Measurements from ENCODE around the gene COLQ.
"Not testable (repeated sequence)": the region's sequence is repeated elsewhere in the genome, so short reads cannot be mapped to it uniquely, and the experiment has no call there.

The COLQ gene

DNA sequence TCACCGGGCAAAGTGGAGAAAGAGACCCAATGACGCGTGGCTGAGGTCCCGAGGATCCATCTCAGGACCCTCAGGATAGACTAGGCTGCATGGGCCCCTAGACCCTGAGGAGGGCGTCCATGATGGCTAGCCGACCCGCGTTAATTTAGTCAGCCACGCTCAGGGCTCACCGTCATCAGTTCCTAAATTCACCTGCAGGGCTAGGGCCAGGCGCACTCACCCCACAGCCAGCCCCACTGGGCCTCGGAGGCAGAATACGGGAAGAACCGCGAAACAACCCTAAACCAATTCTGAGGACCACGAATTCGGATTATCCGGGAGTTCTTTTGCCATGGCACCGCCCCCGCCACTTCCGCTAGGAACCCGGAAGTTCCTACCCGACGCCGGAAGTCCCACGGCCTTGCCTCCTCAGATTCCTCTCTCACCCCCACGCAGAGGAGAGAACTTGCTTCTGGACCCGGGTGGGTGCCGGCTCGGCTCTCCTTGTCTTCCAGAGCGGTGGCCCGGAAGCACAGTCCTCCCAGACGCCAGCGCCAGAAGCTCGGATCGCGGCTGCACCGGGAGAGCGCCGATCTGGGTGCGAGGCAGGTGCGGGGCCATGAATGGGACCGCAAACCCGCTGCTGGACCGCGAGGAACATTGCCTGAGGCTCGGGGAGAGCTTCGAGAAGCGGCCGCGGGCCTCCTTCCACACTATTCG, 94.2 kb downstream of the COLQ start, which contains the start of the genes EAF1 and METTL6:
Gene EAF1 (plus strand): TSS at position 417 of the 699 bp plus-strand sequence. CDS start 182 bp downstream, at position 599.
Gene METTL6 (minus strand): TSS at position 363 of the 699 bp plus-strand sequence. CDS start 1,033 bp downstream, outside the sequence.
- DNase-seq (ENCODE audit: low read depth in 3 of 3), result peak; percentile 79 to 88 (median 79)

DNA sequence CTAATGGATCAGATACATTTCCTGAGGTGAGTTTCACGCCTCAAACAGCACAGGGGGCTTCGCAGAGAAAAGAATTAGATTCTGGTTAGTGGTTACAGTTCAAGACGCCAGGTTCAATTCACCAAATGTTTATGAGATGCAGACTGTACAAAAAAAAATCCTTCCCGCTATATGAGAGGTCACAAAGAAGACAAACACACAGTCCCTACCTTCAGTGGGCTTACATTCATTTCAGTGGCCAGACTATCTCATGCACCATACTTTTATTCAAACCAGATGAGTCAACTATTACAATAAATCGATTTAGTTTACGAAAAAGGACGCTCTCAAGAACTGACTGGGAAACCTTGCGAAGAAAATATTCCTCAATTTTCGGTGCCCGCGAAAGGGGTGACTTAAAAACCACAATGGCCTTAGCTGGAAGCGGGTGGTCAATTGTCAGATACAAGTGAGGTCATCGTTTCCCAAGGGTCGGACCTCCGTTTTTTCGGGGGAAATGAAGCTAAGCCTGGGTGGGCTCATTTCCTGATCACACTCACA, 94.9 kb downstream of the COLQ start:
- no peak for DNase-seq (ENCODE audit: low read depth in 3 of 3)

DNA sequence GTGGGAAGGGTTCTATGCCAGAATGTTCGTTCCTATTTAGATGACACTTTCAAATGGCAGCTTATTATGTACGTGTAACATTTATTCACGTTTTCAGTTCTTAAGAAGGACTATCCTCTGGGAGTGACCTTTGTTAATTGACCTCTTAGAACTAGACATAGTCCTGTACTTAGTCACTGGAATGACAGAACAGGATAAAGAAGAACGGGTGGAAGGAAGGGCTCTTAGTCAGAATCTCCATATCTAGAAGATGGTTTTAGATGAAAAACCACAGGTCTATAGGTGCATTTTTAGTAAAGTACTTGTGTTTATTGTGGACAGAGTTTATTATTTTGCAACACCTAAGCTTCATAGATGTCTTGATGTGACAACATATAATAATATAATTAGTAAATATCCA, 100.6 kb downstream of the COLQ start:
- DNase-seq (ENCODE audit: low read depth in 3 of 3), result no peak

DNA sequence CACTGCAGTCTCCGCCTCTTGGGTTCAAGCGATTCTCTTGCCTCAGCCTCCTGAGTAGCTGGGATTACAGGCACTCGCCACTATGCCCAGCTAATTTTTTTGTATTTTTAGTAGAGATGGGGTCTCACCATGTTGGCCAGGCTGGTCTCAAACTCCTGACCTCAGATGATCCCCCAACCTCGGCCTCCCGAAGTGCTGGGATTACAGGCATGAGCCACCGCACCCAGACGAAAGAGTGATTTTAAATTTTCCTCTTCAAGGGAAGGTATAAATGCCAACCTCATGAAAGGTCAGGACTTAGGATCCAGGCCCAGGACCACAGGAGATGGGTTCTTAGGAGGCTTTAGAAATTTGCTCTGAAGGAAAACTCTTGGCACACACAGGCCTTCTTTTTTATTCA, 110.5 kb downstream of the COLQ start:
- not testable (repeated sequence) for DNase-seq (ENCODE audit: low read depth in 3 of 3)

DNA sequence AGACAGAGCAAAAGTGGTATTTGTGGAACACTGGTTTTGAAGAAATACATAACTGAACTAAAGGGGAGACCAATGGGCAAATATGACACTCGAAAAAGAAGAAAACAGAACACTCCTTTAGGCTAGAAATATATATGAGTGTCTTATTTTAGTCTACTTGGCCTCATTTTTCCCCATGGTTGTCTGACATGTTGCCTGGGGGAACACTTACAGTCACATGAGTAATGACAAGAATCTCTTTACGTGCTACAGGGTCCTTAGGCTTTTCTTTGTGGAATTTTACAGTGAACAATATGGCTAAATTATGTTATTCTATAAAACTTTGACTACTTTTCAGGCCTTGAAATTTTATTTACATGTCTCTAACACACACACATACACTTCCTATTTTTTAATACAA, 111.7 kb downstream of the COLQ start:
- no peak for DNase-seq (ENCODE audit: low read depth in 3 of 3)

DNA sequence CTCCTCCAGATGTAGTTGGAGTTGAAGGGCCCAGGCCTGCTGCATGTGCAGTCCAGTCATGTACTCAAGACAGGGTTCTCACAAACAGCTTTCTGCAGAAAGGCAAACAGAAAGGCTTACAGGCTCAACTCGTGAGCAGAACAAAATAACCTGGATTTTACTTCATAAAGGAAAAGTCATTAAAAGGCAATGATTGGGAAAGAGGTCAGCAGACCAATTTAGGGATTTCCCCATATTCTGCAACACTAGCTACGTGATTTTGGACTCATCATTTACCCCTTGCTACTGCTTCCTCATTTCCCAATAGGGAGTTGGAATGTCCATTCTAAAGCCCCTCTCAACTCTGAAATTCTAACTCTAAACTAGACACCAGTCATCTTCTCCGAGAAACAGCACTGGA, 112.3 kb downstream of the COLQ start:
- no peak for DNase-seq (ENCODE audit: low read depth in 3 of 3)

DNA sequence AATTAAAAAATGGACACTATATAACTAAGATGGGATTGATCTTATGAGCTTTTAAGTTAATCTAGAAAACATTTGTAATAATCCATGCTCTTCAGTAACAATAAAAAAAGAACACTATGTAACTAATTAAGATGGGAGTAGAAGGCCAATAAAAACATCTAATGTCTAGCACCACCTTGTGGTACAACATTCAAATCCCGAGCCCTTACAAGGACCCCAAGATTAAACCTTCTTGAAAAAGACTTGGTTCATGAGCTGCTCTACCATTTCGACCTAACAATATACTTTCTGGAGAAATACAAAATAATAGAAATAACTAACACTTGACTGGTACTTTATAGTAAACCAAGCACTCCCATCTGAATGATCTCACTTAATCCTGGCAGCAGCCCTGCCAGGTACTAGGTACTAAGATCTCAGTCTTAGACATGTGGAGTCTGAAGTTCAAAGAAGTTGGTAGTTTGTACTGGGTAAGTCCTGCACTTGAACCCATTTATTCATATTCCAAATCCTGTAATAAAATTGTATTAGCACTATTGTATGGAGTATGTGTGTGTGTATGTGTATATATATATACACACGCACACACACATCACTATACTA, 116.0 kb downstream of the COLQ start:
- no peak for DNase-seq (ENCODE audit: low read depth in 3 of 3)

DNA sequence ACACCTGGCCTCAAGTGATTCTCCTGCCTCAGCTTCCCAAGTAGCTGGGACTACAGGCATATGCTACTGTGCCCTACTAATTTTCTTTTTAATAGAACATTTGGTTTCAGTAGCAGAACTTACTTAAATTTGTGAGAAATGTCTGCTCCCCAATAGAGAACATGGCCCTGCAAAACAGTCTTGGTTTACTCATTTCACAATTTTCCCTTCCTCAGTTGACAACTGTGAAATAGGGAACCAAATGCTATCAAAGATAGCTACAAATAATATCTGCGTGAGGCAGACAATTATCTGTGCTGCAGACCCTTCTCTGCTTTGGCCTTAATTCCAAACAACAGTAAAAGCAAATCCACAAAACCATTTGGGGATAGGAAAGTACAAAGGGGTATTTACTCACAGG, 116.7 kb downstream of the COLQ start:
- no peak for DNase-seq (ENCODE audit: low read depth in 3 of 3)

DNA sequence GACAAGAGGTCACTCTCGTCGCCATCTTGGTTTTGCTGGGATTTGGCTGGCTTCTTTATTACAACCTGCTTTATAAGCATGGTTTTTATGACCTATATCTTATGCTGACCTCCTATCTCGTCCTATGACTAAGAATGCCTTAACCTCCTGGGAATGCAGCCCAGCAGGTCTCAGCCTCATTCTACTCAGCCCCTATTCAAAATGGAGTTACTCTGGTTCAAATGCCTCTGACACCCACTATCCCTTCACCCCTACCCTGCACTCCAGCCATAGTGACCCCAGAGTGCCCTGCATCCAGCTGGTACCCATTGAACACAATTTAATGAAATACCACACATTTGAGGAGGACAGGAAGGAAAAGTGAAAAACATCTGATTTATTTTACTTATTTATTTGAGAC, 117.5 kb downstream of the COLQ start:
- no peak for DNase-seq (ENCODE audit: low read depth in 3 of 3)

DNA sequence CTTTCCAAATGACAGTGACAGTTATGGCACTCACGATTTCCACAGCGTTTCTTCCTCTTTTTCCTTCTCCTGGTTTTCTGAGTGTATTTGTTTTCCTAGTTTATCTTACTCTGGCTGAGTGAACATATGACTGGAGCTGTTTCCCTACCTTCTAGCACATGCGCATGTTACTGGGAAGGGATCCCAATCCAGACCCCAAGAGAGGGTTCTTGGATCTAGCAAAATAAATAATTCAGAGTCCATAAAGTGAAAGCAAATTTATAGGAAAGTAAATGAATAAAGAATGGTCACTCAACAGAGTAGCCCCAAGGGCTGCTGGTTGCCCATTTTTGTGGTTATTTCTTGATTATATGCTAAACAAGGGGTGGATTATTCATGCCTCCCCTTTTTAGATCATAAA, 118.0 kb downstream of the COLQ start:
- no peak for DNase-seq (ENCODE audit: low read depth in 3 of 3)

DNA sequence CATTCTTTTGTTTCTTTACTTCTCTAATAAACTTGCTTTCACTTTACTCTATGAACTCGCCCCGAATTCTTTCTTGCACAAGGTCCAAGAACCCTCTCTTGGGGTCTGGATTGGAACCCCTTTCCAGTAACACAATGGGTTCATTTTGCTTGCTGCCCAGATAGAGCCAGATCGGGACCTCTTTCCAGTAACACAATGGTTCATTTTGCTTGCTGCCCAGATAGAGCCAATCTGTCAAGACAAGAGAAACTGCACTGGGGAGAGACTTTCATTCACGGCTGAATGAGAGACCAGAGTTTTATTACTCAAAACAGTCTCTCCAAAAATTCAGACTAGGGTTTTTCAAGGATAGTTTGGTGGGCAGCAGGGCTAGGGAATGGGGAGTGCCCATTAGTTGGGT, 119.6 kb downstream of the COLQ start:
- DNase-seq (ENCODE audit: low read depth in 3 of 3), result no peak
